SH-SY5Y (cell line): ENCODE results near the gene RRBP1.

ENCODE experiments used
- GATA2 ChIP-seq: IDR thresholded peaks from 2 replicates; pipeline ENCODE4 v1.6.1; 2011; ENCODE audit warnings: mild to moderate bottlenecking, low read depth, low read length
- GATA3 ChIP-seq: IDR thresholded peaks from 2 replicates; pipeline ENCODE4 v1.6.1; 2011; ENCODE audit warnings: low read depth, mild to moderate bottlenecking, low read length, moderate library complexity

DNA sequence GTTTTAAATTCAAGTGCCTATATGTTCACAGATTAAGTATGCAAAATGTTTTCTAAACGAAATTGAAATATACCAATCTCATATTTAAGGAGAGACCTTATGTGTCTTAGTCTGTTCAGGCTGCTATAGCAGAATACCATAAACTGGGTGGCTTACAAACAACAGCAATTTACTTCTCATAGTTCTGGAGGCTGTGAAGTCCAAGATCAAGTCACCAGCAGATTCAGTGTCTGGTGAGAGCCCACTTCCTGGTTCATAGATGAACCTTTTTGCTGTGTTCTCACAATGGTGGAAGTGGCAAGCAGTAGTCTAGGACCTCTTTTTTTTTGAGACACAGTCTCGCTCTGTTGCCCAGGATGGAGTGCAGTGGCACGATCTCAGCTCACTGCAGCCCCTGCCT lies 115.7 kb downstream of the RRBP1 start:
- no peak for TF ChIP-seq GATA2
- TF ChIP-seq GATA3 = no peak
